Stimulated activated naive CD8-positive, alpha-beta T cell treated with anti-CD3 and anti-CD28 coated beads, Interleukin-15, Interleukin-2, amounts not matched to agents 100 ng/mL and 50 ng/mL, for 24 hours (primary cell): Measurements from ENCODE around the gene METRN.

ENCODE experiments used
- H3K27ac Mint-ChIP-seq: one replicate; pipeline ENCODE4 v1.8.0; 2021; ENCODE audit warnings: mild to moderate bottlenecking, mixed read lengths
- H3K27me3 Mint-ChIP-seq: one replicate; pipeline ENCODE4 v1.8.0; 2021; ENCODE audit warnings: mixed read lengths
- H3K36me3 Mint-ChIP-seq: one replicate; pipeline ENCODE4 v1.8.0; 2021; ENCODE audit warnings: low read depth, mixed read lengths
- H3K4me1 Mint-ChIP-seq: one replicate; pipeline ENCODE4 v1.8.0; 2021; ENCODE audit warnings: low read depth, mixed read lengths
- H3K4me3 Mint-ChIP-seq: one replicate; pipeline ENCODE4 v1.8.0; 2021; ENCODE audit warnings: mild to moderate bottlenecking, mixed read lengths
- H3K9me3 Mint-ChIP-seq: one replicate; pipeline ENCODE4 v1.8.0; 2021; ENCODE audit warnings: mixed read lengths

METRN gene

DNA sequence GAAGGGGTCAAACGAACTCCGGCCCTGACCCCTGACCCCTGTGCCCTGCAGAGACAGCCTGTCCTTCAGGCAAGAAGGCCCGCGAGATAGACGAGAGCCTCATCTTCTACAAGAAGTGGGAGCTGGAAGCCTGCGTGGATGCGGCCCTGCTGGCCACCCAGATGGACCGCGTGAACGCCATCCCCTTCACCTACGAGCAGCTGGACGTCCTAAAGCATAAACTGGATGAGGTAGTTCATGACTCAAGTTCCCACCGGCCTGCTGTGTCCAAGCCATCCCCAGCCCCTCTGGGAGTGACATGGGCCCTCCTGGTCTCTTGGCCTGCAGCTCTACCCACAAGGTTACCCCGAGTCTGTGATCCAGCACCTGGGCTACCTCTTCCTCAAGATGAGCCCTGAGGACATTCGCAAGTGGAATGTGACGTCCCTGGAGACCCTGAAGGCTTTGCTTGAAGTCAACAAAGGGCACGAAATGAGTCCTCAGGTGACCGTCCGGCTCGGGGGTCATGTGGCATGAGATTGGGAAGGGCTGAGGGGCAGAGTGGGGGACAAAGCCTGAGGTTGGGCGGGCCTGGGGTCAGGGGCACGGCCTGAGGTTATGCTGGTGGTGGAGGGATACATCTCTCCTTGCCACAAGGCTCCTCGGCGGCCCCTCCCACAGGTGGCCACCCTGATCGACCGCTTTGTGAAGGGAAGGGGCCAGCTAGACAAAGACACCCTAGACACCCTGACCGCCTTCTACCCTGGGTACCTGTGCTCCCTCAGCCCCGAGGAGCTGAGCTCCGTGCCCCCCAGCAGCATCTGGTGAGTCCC, 51.3 kb downstream of the METRN start:
- Mint-ChIP-seq H3K36me3 (no peaks in the 10 kb centered on the region), H3K27me3 (no peaks in the 10 kb centered on the region), H3K9me3 (no peaks in the 10 kb centered on the region), H3K27ac (no peak overlapping the region), H3K4me3 (no peak overlapping the region), H3K4me1 (no peaks in the 10 kb centered on the region)

DNA sequence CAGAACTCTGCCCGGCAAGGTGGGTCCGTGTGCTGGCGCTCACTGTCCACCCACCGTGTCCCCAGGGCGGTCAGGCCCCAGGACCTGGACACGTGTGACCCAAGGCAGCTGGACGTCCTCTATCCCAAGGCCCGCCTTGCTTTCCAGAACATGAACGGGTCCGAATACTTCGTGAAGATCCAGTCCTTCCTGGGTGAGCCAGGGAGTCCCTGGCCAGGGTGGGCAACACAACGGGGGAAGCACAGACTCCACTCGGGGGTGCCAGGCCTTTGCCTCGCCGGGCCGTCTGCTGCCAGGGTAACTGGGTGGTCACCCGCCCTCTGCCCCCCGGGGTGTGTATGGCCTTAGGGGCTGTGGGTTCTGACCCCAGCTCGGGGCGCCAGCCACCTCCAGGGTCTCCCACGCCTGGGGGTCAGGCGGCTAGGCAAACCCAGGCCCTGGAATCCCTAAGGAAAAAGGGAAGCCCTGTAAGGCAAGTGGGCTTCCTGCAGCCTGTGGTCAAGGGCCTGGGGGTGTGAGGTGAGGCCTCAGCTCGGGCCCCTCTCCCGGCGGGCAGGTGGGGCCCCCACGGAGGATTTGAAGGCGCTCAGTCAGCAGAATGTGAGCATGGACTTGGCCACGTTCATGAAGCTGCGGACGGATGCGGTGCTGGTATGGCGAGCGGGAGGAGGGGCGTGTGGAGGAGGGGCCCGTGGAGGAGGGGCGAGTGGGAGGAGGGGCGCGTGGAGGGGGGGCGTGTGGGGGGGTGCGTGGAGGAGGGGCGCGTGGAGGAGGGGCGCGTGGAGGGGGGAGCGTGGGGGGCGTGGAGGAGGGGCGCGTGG, 52.1 kb downstream of the METRN start:
- Mint-ChIP-seq H3K36me3 (no peaks in the 10 kb centered on the region), H3K4me3 (no peak overlapping the region)

DNA sequence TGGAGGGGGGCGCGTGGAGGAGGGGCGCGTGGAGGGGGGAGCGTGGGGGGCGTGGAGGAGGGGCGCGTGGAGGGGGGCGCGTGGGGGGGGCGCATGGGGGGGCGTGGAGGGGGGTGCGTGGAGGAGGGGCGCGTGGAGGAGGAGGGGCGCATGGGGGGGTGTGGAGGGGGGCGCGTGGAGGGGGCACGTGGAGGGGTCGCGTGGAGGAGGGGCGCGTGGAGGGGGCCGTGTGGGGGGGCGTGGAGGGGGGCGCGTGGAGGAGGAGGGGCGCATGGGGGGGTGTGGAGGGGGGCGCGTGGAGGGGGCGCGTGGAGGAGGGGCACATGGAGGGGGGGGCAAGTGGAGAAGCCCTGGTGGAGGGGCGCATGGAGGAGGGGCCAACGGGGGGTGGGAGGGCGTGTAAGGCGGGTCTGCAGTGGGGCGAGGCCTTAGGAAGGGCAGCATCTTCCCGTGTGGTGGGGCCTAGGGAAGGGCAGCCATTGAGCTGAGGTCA, 52.9 kb downstream of the METRN start:
- Mint-ChIP-seq H3K27ac (no peak overlapping the region), H3K27me3 (no peaks in the 10 kb centered on the region), H3K36me3 (no peaks in the 10 kb centered on the region), H3K4me3 (no peak overlapping the region), H3K4me1 (no peaks in the 10 kb centered on the region), H3K9me3 (no peaks in the 10 kb centered on the region)

More for the DNA sequence above, 52.1 kb downstream of the METRN start:
- Mint-ChIP-seq H3K4me1 (no peaks in the 10 kb centered on the region), H3K27ac (no peak overlapping the region), H3K27me3 (no peaks in the 10 kb centered on the region), H3K9me3 (no peaks in the 10 kb centered on the region)

DNA sequence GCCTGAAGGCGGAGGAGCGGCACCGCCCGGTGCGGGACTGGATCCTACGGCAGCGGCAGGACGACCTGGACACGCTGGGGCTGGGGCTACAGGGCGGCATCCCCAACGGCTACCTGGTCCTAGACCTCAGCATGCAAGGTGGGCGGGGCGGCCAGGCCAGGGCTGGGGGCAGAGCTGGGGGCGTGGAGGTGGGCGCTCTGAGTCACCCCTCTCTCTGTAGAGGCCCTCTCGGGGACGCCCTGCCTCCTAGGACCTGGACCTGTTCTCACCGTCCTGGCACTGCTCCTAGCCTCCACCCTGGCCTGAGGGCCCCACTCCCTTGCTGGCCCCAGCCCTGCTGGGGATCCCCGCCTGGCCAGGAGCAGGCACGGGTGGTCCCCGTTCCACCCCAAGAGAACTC, 53.5 kb downstream of the METRN start:
- no peaks in the 10 kb centered on the region for H3K27me3 Mint-ChIP-seq
- no peak overlapping the region for H3K4me3 Mint-ChIP-seq
- H3K27ac Mint-ChIP-seq, result no peak overlapping the region
- no peaks in the 10 kb centered on the region for H3K9me3 Mint-ChIP-seq
- H3K36me3 Mint-ChIP-seq, result no peaks in the 10 kb centered on the region
- H3K4me1 Mint-ChIP-seq, result no peaks in the 10 kb centered on the region
